Progenitor cell of endocrine pancreas (in vitro differentiated cells): ENCODE results near the gene SIPA1L3. TPM values are rescaled to one million over a fixed set of nuclear protein-coding genes. Genes with fewer than 3 reads are reported as not detected.

Experiments
- DNase-seq: peaks from one replicate; pipeline ENCODE4 v3.0.0; 2021; ENCODE audit warnings: low spot score; ENCODE audit not compliant: unreplicated experiment
- H3K27ac Mint-ChIP-seq: 2 replicates; pipeline ENCODE4 v1.8.0; 2021; ENCODE audit warnings: mild to moderate bottlenecking, moderate library complexity, mixed read lengths
- H3K27me3 Mint-ChIP-seq: 2 replicates; pipeline ENCODE4 v1.8.0; 2021; ENCODE audit warnings: mixed read lengths
- H3K36me3 Mint-ChIP-seq: 2 replicates; pipeline ENCODE4 v1.8.0; 2022; ENCODE audit warnings: mixed read lengths; ENCODE audit not compliant: insufficient read depth
- H3K4me1 Mint-ChIP-seq: 2 replicates; pipeline ENCODE4 v1.8.0; 2021; ENCODE audit warnings: low read depth, mixed read lengths
- H3K4me3 Mint-ChIP-seq: 2 replicates; pipeline ENCODE4 v1.8.0; 2021; ENCODE audit warnings: low read depth, mild to moderate bottlenecking, moderate library complexity, mixed read lengths
- H3K9me3 Mint-ChIP-seq: 2 replicates; pipeline ENCODE4 v1.8.0; 2021; ENCODE audit warnings: low read depth, mixed read lengths
- CTCF ChIP-seq: fragments of 200-600 bp; sonication (generic); IDR thresholded peaks from one replicate; pipeline ENCODE4 v1.5.0; 2021; ENCODE audit warnings: antibody characterized with exemption, mild to moderate bottlenecking; ENCODE audit not compliant: unreplicated experiment
- total RNA-seq: library from RNA; stranded (reverse); gene quantifications from 2 replicates; pipeline ENCODE4 v1.2.1, GENCODE V29; 2021

The SIPA1L3 gene
- total RNA-seq, 1 donor from 2014 or later = 132 TPM

GRCh38 chr19:38209671-38210457 lies 302.9 kb downstream of the SIPA1L3 start:
- H3K9me3 Mint-ChIP-seq = no peaks in the 10 kb centered on the region
- no peak for DNase-seq
- H3K4me3 Mint-ChIP-seq = peak overlapping the region; percentile 22
- no peak for TF ChIP-seq CTCF
- peaks cover 27% of the 10 kb centered on the region for H3K27me3 Mint-ChIP-seq
- H3K36me3 Mint-ChIP-seq = peaks cover 17% of the 10 kb centered on the region
- peak overlapping the region; percentile 77 for H3K27ac Mint-ChIP-seq
- peaks cover 12% of the 10 kb centered on the region for H3K4me1 Mint-ChIP-seq

DNA sequence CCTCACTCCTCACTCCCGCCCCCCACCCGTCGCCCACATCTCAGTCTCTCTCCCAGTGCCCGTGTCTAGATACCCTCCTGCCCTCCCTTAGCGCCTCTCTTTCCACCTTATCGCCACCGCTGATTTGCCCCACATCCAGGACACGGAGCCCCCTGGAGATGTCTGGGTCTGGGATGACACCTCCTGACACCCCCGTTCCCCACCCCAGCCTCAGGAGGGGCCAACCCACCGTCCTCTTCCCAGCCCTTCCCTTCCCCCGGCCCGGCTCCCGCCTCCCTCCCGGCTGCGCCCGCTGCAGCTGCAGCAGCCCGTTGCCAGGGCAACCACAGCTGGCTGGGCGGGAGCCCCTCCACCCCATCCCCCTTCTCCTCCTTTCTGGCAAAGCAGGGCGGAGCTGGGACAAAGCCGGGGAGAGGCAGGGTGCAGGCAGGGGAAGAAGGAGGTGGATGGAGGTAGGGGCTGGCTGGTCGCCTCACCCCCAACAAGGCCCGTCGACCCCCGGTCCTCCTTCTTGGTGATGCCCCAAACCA lies 303.5 kb downstream of the SIPA1L3 start:
- Mint-ChIP-seq H3K27ac (peak overlapping the region; percentile 77), H3K4me3 (peak overlapping the region; percentile 22), H3K4me1 (peaks cover 12% of the 10 kb centered on the region)

DNA sequence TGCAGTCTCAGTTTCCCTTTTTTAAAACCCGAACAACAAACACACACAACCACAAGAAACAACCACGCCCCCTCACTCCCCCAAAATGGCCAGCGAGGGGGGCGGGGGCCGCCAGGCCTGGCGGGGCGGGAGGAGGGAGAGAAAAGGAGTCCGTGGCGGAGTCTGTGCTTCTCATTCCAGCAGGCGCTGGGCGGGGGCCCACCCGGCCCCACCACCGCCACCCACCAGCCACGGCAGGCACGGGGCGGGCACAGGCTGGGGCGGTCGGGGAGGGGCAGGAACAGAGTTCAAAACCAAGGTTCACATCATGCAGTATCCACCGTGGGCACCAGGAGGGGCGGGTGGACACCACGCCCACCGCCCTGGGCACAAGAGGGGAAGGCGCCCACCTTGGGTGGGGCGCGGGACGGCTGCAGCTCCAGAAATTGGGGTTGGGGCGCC lies 304.2 kb downstream of the SIPA1L3 start:
- Mint-ChIP-seq H3K9me3 (no peaks in the 10 kb centered on the region), H3K36me3 (peaks cover 17% of the 10 kb centered on the region), H3K27me3 (peaks cover 27% of the 10 kb centered on the region), H3K4me3 (no peak overlapping the region), H3K27ac (no peak overlapping the region), H3K4me1 (peaks cover 12% of the 10 kb centered on the region)
- TF ChIP-seq CTCF = peak; percentile 30
- DNase-seq = no peak

More for the DNA sequence above, 303.5 kb downstream of the SIPA1L3 start:
- peaks cover 17% of the 10 kb centered on the region for H3K36me3 Mint-ChIP-seq
- H3K27me3 Mint-ChIP-seq = peaks cover 27% of the 10 kb centered on the region
- no peak for TF ChIP-seq CTCF
- peak; percentile 42 for DNase-seq
- H3K9me3 Mint-ChIP-seq = no peaks in the 10 kb centered on the region

DNA sequence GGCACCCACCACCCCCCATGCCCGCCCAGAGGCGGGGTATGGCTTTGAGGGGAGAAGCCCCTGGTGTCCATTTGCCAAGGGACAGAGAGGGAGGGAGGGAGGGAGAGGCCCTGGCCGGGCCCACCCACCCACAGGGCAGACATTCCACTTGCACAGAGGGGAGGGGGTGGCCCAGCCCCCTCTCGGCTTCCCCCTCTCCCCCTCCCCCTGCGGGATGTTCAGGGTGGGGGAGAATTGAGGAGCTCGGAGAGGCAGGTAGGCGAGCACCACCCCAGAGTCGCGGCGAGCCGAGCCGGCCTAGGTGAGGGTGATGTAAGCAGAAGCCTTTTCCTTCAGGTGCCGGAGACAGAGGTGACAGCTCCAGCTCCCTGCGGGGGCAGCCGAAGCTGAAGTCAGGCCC lies 304.8 kb downstream of the SIPA1L3 start:
- H3K4me1 Mint-ChIP-seq = peaks cover 12% of the 10 kb centered on the region
- peaks cover 27% of the 10 kb centered on the region for H3K27me3 Mint-ChIP-seq
- H3K36me3 Mint-ChIP-seq = peaks cover 12% of the 10 kb centered on the region
- no peak overlapping the region for H3K27ac Mint-ChIP-seq
- H3K4me3 Mint-ChIP-seq = no peak overlapping the region
- no peak for DNase-seq
- no peak for TF ChIP-seq CTCF
- no peaks in the 10 kb centered on the region for H3K9me3 Mint-ChIP-seq

- Mint-ChIP-seq H3K4me1 (peaks cover 12% of the 10 kb centered on the region), H3K27me3 (peaks cover 21% of the 10 kb centered on the region), H3K27ac (no peak overlapping the region), H3K9me3 (no peaks in the 10 kb centered on the region), H3K4me3 (no peak overlapping the region), H3K36me3 (peaks cover 5% of the 10 kb centered on the region)
- no peak for DNase-seq
- TF ChIP-seq CTCF = no peak
Measured at GRCh38 chr19:38213469-38213868, 306.5 kb downstream of the SIPA1L3 start.
